Lower lobe of right lung (tissue), 2 donors: ENCODE data around the gene FKBP10. TPM values are rescaled to one million over a fixed set of nuclear protein-coding genes. Genes with fewer than 3 reads are reported as not detected.

ENCODE experiments used
- ATAC-seq, 2 donors: fragments of 200-7000 bp; cut with Tn5 transposase; one replicate each; pipeline ENCODE4 v1.9.1; 2020 to 2022; ENCODE audit warnings: mild to moderate bottlenecking in 2 of 2, moderate library complexity in 2 of 2
- DNase-seq: peaks from one replicate; pipeline ENCODE4 v3.0.0-alpha.2; 2020
- H3K27ac ChIP-seq: fragments of 200-600 bp; one replicate; pipeline ENCODE4 v1.8.0; 2022
- H3K27me3 ChIP-seq: fragments of 200-600 bp; one replicate; pipeline ENCODE4 v1.8.0; 2022; ENCODE audit warnings: low read depth
- H3K36me3 ChIP-seq: fragments of 200-600 bp; one replicate; pipeline ENCODE4 v1.8.0; 2022; ENCODE audit warnings: mild to moderate bottlenecking
- H3K4me1 ChIP-seq: fragments of 200-600 bp; one replicate; pipeline ENCODE4 v1.8.0; 2022
- H3K4me3 ChIP-seq: fragments of 200-600 bp; one replicate; pipeline ENCODE4 v1.8.0; 2022; ENCODE audit warnings: mild to moderate bottlenecking
- H3K9me3 ChIP-seq: fragments of 200-600 bp; one replicate; pipeline ENCODE4 v1.8.0; 2022
- CTCF ChIP-seq: fragments of 200-600 bp; IDR thresholded peaks from one replicate; pipeline ENCODE4 v1.8.0; 2022; ENCODE audit warnings: antibody characterized with exemption, mild to moderate bottlenecking
- intact Hi-C: fragments of 100-400 bp; cut with DNase I; formaldehyde crosslinking; loops from one replicate; pipeline ENCODE4 v1.11.0; 2022
- total RNA-seq: library from RNA; stranded (reverse); fragmentation: NEBNext Ultra II Directional; extraction: Animal tissue kit (Norgen Biotek cat#: 25700); gene quantifications from one replicate; pipeline ENCODE4 v1.2.1, GENCODE V29; 2021
- donor health status: DM: no; HTN: yes; CAD: no; lungs with severe emphysema.

The FKBP10 gene
- total RNA-seq, 1 donor from 2014 or later, result 27.4 TPM

GRCh38 chr17:41863074-41863848 is 50.5 kb downstream of the FKBP10 start:
- no peak for TF ChIP-seq CTCF
- intact Hi-C loops, result no loop called here

GRCh38 chr17:41864498-41864835 is 51.7 kb downstream of the FKBP10 start:
- peak overlapping the region; percentile 100 for H3K4me3 ChIP-seq
- peak overlapping the region; percentile 97 for H3K27ac ChIP-seq
- ATAC-seq (peak in 1 of 2 donors; percentile 80), DNase-seq (no peak)
- H3K36me3 ChIP-seq, result peaks cover 25% of the 10 kb centered on the region
- H3K4me1 ChIP-seq, result peaks cover 36% of the 10 kb centered on the region
- H3K9me3 ChIP-seq, result no peaks in the 10 kb centered on the region
- H3K27me3 ChIP-seq, result no peaks in the 10 kb centered on the region
- intact Hi-C loops, result no loop called here
- no peak for TF ChIP-seq CTCF

More at GRCh38 chr17:41863074-41863848, 50.5 kb downstream of the FKBP10 start:
- no peak for ATAC-seq
- Histone ChIP-seq H3K27ac (no peak overlapping the region), H3K4me3 (peak overlapping the region; percentile 100), H3K9me3 (no peaks in the 10 kb centered on the region), H3K27me3 (no peaks in the 10 kb centered on the region), H3K4me1 (peaks cover 36% of the 10 kb centered on the region), H3K36me3 (peaks cover 14% of the 10 kb centered on the region)
- no peak for DNase-seq

- H3K36me3 ChIP-seq, result peaks cover 31% of the 10 kb centered on the region
- peak within 1 kb of the TSS; percentile 97 for H3K27ac ChIP-seq
- no peaks in the 10 kb centered on the region for H3K9me3 ChIP-seq
- DNase-seq (peak; percentile 93), ATAC-seq (peak; percentile 98)
- peaks cover 36% of the 10 kb centered on the region for H3K4me1 ChIP-seq
- peak; percentile 23 for TF ChIP-seq CTCF
- intact Hi-C loops, result no loop called here
- peak within 1 kb of the TSS; percentile 100 for H3K4me3 ChIP-seq
- H3K27me3 ChIP-seq, result no peaks in the 10 kb centered on the region
These were observed 52.2 kb downstream of the FKBP10 start, which contains the start of gene KLHL11 for GRCh38 chr17:41864836-41865595. TSS of gene KLHL11 (minus strand) at chr17:41865423. CDS start at chr17:41865370, 53 bp downstream.

- no peaks in the 10 kb centered on the region for H3K27me3 ChIP-seq
- intact Hi-C loops, result no loop called here
- no peaks in the 10 kb centered on the region for H3K9me3 ChIP-seq
- TF ChIP-seq CTCF, result no peak
- peaks cover 36% of the 10 kb centered on the region for H3K36me3 ChIP-seq
- no peak for DNase-seq
- peaks cover 36% of the 10 kb centered on the region for H3K4me1 ChIP-seq
- ATAC-seq, result no peak
- H3K27ac ChIP-seq, result peak overlapping the region; percentile 97
- peak overlapping the region; percentile 100 for H3K4me3 ChIP-seq
These were observed 52.7 kb downstream of the FKBP10 start for GRCh38 chr17:41865596-41865893.

- no peaks in the 10 kb centered on the region for H3K27me3 ChIP-seq
- no peak overlapping the region for H3K27ac ChIP-seq
- ATAC-seq (no peak), DNase-seq (no peak)
- TF ChIP-seq CTCF, result no peak
- H3K4me3 ChIP-seq, result no peak overlapping the region
- peaks cover 12% of the 10 kb centered on the region for H3K4me1 ChIP-seq
- H3K9me3 ChIP-seq, result no peaks in the 10 kb centered on the region
- H3K36me3 ChIP-seq, result peaks cover 66% of the 10 kb centered on the region
- intact Hi-C loops, result no loop called here
These were observed 55.8 kb downstream of the FKBP10 start for GRCh38 chr17:41868568-41868967.
